ENCODE results near the gene FES. TPM values are rescaled to one million over a fixed set of nuclear protein-coding genes. Genes with fewer than 3 reads are reported as not detected.
A peak's percentile ranks its signal among the peaks of the same experiment; 100 is the strongest.
"Not testable (repeated sequence)": the region's sequence is repeated elsewhere in the genome, so short reads cannot be mapped to it uniquely, and the experiment has no call there.

The FES gene
- polyA plus RNA-seq, 3 donors = 140 to 260 (median 157) TPM

DNA sequence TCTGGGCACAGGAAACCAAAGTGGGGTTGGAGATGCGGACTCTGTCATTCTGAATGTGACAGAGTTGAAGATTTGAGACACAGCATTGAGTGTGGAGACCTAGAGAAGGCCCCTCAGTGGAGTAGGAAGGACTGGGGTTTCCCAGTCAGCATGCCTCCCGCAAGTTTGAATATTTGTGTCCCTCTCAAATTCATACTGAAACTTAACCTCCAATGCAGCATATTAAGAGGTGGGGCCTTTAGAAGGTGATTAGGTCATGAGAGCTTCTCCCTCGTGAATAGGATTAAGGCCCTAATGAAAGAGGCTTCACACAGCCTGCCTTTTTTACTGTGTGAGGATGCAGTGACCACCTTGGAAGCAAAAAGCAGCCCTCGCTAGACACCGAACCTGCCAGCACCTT, 40.1 kb downstream of the FES start:
- peaks cover 16% of the 10 kb centered on the region for H3K79me2 ChIP-seq (ENCODE audit: insufficient read depth, low read length)
- H3K4me3 ChIP-seq (replicated peaks in 1 of 3; ENCODE audit: low read depth in 2 of 3, low read length in 3 of 3) = no peak overlapping the region
- peaks cover 17 to 19% of the 10 kb centered on the region in 2 donors for H3K4me1 ChIP-seq (ENCODE audit: control insufficient read depth in 1 of 2, insufficient read depth in 2 of 2, low read length in 2 of 2)
- H3K4me1 Mint-ChIP-seq = peaks cover 17% of the 10 kb centered on the region
- peaks cover 31 to 44% of the 10 kb centered on the region in 2 donors for H3K36me3 ChIP-seq (replicated peaks in 1 of 2; ENCODE audit: control insufficient read depth in 1 of 2, insufficient read depth in 2 of 2, low read length in 2 of 2)
- no peaks in the 10 kb centered on the region for H3K9me3 Mint-ChIP-seq
- H3K27me3 Mint-ChIP-seq (ENCODE audit: low read depth in 3 of 3) = no peaks in the 10 kb centered on the region
- H3K27me3 ChIP-seq (ENCODE audit: control insufficient read depth in 2 of 2, insufficient read depth in 2 of 2, low read length in 2 of 2) = no peaks in the 10 kb centered on the region
- H3K4me3 Mint-ChIP-seq = no peak overlapping the region
- H3K9me3 ChIP-seq (replicated peaks in 1 of 2; ENCODE audit: control insufficient read depth in 1 of 2, insufficient read depth in 1 of 2, low read length in 2 of 2) = no peaks in the 10 kb centered on the region
- 100% methylated on average over 1 of the region's 5 CpGs for WGBS (ENCODE audit: insufficient coverage)
- no peak overlapping the region for H3K9ac ChIP-seq (ENCODE audit: insufficient read depth, low read length, poor library complexity, severe bottlenecking)
- no peak for DNase-seq
- TF ChIP-seq, protein P1, sequence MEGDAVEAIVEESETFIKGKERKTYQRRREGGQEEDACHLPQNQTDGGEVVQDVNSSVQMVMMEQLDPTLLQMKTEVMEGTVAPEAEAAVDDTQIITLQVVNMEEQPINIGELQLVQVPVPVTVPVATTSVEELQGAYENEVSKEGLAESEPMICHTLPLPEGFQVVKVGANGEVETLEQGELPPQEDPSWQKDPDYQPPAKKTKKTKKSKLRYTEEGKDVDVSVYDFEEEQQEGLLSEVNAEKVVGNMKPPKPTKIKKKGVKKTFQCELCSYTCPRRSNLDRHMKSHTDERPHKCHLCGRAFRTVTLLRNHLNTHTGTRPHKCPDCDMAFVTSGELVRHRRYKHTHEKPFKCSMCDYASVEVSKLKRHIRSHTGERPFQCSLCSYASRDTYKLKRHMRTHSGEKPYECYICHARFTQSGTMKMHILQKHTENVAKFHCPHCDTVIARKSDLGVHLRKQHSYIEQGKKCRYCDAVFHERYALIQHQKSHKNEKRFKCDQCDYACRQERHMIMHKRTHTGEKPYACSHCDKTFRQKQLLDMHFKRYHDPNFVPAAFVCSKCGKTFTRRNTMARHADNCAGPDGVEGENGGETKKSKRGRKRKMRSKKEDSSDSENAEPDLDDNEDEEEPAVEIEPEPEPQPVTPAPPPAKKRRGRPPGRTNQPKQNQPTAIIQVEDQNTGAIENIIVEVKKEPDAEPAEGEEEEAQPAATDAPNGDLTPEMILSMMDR (IDR thresholded peaks at IDR 0.05) = no peak
- no peak overlapping the region for H3K4me2 ChIP-seq (replicated peaks; ENCODE audit: extremely low read depth, low read length, poor library complexity, severe bottlenecking)
- intact Hi-C loops (cut with micrococcal nuclease) = no loop called here
- peaks cover 4% of the 10 kb centered on the region for H4K20me1 ChIP-seq (ENCODE audit: insufficient read depth, low read length)
- peaks cover 31 to 33% of the 10 kb centered on the region in 2 donors for H3K36me3 Mint-ChIP-seq
- no peak overlapping the region for H2AFZ ChIP-seq (ENCODE audit: insufficient read depth, low read depth, low read length, poor library complexity, severe bottlenecking)
- no peak overlapping the region for H3K27ac ChIP-seq (ENCODE audit: low read depth in 1 of 2, low read length in 2 of 2)
- H3K27ac Mint-ChIP-seq = peak overlapping the region in 1 of 7 donors; percentile 15

DNA sequence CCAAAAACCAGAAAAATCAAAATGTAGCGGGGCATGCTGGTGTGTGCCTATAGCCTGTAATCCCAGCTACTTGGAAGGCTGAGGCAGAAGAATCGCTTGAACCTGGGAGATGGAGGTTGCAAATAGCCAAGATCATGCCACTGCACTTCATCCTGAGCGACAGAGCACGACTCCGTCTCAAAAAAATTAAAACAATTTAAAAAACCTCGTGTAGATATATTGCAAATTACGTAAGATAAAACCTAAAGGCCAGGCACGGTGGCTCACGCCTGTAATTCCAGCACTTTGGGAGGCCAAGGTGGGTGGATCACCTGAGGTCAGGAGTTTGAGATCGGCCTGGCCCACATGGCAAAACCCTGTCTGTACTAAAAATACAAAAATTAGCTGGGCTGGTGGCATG, 42.5 kb downstream of the FES start:
- H3K79me2 ChIP-seq (ENCODE audit: insufficient read depth, low read length) = peaks cover 20% of the 10 kb centered on the region
- H3K4me2 ChIP-seq (replicated peaks; ENCODE audit: extremely low read depth, low read length, poor library complexity, severe bottlenecking); H3K27me3 ChIP-seq (ENCODE audit: control insufficient read depth in 2 of 2, insufficient read depth in 2 of 2, low read length in 2 of 2); DNase-seq; H2AFZ ChIP-seq (ENCODE audit: insufficient read depth, low read depth, low read length, poor library complexity, severe bottlenecking); H3K27me3 Mint-ChIP-seq (ENCODE audit: low read depth in 3 of 3); H3K9me3 Mint-ChIP-seq; H3K36me3 Mint-ChIP-seq; H4K20me1 ChIP-seq (ENCODE audit: insufficient read depth, low read length); H3K9me3 ChIP-seq (replicated peaks in 1 of 2; ENCODE audit: control insufficient read depth in 1 of 2, insufficient read depth in 1 of 2, low read length in 2 of 2); intact Hi-C loops (cut with micrococcal nuclease); H3K4me3 ChIP-seq (replicated peaks in 1 of 3; ENCODE audit: low read depth in 2 of 3, low read length in 3 of 3); H3K27ac ChIP-seq (ENCODE audit: low read depth in 1 of 2, low read length in 2 of 2); H3K4me3 Mint-ChIP-seq; H3K9ac ChIP-seq (ENCODE audit: insufficient read depth, low read length, poor library complexity, severe bottlenecking): not testable (repeated sequence)
- H3K4me1 Mint-ChIP-seq = peaks cover 27% of the 10 kb centered on the region
- H3K4me1 ChIP-seq (ENCODE audit: control insufficient read depth in 1 of 2, insufficient read depth in 2 of 2, low read length in 2 of 2) = peaks cover 33 to 43% of the 10 kb centered on the region in 2 donors
- H3K36me3 ChIP-seq (replicated peaks in 1 of 2; ENCODE audit: control insufficient read depth in 1 of 2, insufficient read depth in 2 of 2, low read length in 2 of 2) = peaks cover 8 to 20% of the 10 kb centered on the region in 2 donors
- 89% methylated on average over 5 of the region's 10 CpGs for WGBS (ENCODE audit: insufficient coverage)
- H3K27ac Mint-ChIP-seq = peak overlapping the region in 2 of 7 donors; percentile 21 to 72

DNA sequence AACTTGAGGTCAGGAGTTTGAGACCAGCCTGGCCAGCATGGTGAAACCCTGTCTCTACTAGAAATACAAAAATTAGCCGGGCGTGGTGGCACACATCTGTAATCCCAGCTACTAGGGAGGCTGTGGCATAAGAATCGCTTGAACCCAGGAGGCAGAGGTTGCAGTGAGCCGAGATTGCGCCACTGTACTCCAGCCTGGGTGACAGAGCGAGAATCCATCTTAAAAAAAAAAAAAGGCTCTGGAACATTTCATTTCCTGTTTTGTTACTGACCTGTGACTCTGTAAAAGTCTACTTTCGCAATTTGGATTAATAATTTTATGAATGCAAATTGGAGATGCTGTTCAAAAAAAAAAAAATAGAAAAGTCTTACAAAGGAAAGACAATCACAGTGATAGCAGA, 43.8 kb downstream of the FES start:
- DNase-seq = peak; percentile 46 to 68 (median 61)
- H3K9ac ChIP-seq (ENCODE audit: insufficient read depth, low read length, poor library complexity, severe bottlenecking) = not testable (repeated sequence)

More for the DNA sequence above, 43.8 kb downstream of the FES start:
- intact Hi-C loops (cut with micrococcal nuclease) = loop anchor here in 1 of 2 donors (2.0 kb wide), 1 partner anchor 13 kb away; no protein-coding TSS in a partner anchor
- H3K4me3 Mint-ChIP-seq = peak overlapping the region in 1 of 2 donors; percentile 31
- peak overlapping the region in 1 of 3 experiments; percentile 81 for H3K4me3 ChIP-seq (replicated peaks in 1 of 3; ENCODE audit: low read depth in 2 of 3, low read length in 3 of 3)
- H3K27ac Mint-ChIP-seq = peak overlapping the region; percentile 78 to 97 (median 91)
- H3K27me3 Mint-ChIP-seq (ENCODE audit: low read depth in 3 of 3); H4K20me1 ChIP-seq (ENCODE audit: insufficient read depth, low read length); H3K9me3 ChIP-seq (replicated peaks in 1 of 2; ENCODE audit: control insufficient read depth in 1 of 2, insufficient read depth in 1 of 2, low read length in 2 of 2); H3K27me3 ChIP-seq (ENCODE audit: control insufficient read depth in 2 of 2, insufficient read depth in 2 of 2, low read length in 2 of 2); H3K9me3 Mint-ChIP-seq; H3K36me3 Mint-ChIP-seq: not testable (repeated sequence)
- H3K79me2 ChIP-seq (ENCODE audit: insufficient read depth, low read length) = peaks cover 20% of the 10 kb centered on the region
- H3K27ac ChIP-seq (ENCODE audit: low read depth in 1 of 2, low read length in 2 of 2) = peak overlapping the region; percentile 68 to 96
- H3K4me2 ChIP-seq (replicated peaks; ENCODE audit: extremely low read depth, low read length, poor library complexity, severe bottlenecking) = peak overlapping the region; percentile 98
- H3K36me3 ChIP-seq (replicated peaks in 1 of 2; ENCODE audit: control insufficient read depth in 1 of 2, insufficient read depth in 2 of 2, low read length in 2 of 2) = peaks cover under 1 to 11% of the 10 kb centered on the region in 2 donors
- peaks cover 41 to 54% of the 10 kb centered on the region in 2 donors for H3K4me1 ChIP-seq (ENCODE audit: control insufficient read depth in 1 of 2, insufficient read depth in 2 of 2, low read length in 2 of 2)
- H3K4me1 Mint-ChIP-seq = peaks cover 30% of the 10 kb centered on the region
- 0% methylated on average over 1 of the region's 7 CpGs for WGBS (ENCODE audit: insufficient coverage)
- peak overlapping the region; percentile 19 for H2AFZ ChIP-seq (ENCODE audit: insufficient read depth, low read depth, low read length, poor library complexity, severe bottlenecking)
